IMR-90 (cell line): Measurements from ENCODE around the gene VAMP5. TPM values are rescaled to one million over a fixed set of nuclear protein-coding genes. Genes with fewer than 3 reads are reported as not detected.

ENCODE experiments used
- ATAC-seq: fragments of 200-7000 bp; cut with Tn5 transposase; 2 replicates; pipeline ENCODE4 v1.9.1; 2020; ENCODE audit warnings: low read depth, mild to moderate bottlenecking, moderate library complexity
- BruUV-seq: library from RNA; stranded (reverse); fragments of 400-500 nt; replicated peaks from 2 replicates; lab custom pipeline; 2021; lab: Mats Ljungman, UMichigan
- CTCF ChIA-PET: fragments of 300-600 bp; formaldehyde crosslinking; extraction: SDS; loops from one replicate; lab custom pipeline; 2021; ENCODE audit warnings: antibody characterized with exemption; lab: Yijun Ruan, JAX
- POLR2A ChIA-PET: fragments of 300-600 bp; sonication (Branson Sonifier 250); formaldehyde crosslinking; loops from one replicate; lab custom pipeline; 2022; ENCODE audit warnings: antibody characterized with exemption; ENCODE audit not compliant: unreplicated experiment; lab: Charles Lee
- DNase-seq: peaks from one replicate; pipeline ENCODE4 v3.0.0; 2013
- H2AFZ ChIP-seq: replicated peaks from 2 replicates; pipeline ENCODE3; 2013; ENCODE audit warnings: low read length, mild to moderate bottlenecking; ENCODE audit not compliant: poor library complexity
- H2AK5ac ChIP-seq: 2 replicates; pipeline ENCODE4 v1.6.1; 2013; ENCODE audit warnings: low read depth, low read length, inconsistent platforms
- H2AK9ac ChIP-seq: replicated peaks from 2 replicates; pipeline ENCODE3; 2013; ENCODE audit warnings: mild to moderate bottlenecking, low read depth, low read length, moderate library complexity; ENCODE audit not compliant: poor library complexity
- H2BK120ac ChIP-seq: 2 replicates; pipeline ENCODE4 v1.6.1; 2013; ENCODE audit warnings: low read depth, low read length, inconsistent platforms
- H2BK15ac ChIP-seq: 3 replicates; pipeline ENCODE4 v1.6.1; 2013; ENCODE audit warnings: low read depth, low read length, inconsistent platforms
- H2BK20ac ChIP-seq: 2 replicates; pipeline ENCODE4 v1.6.1; 2013; ENCODE audit warnings: low read depth, mild to moderate bottlenecking, inconsistent platforms, low read length, moderate library complexity
- H2BK5ac ChIP-seq: 2 replicates; pipeline ENCODE4 v1.6.1; 2013; ENCODE audit warnings: mild to moderate bottlenecking, low read depth, low read length, inconsistent platforms; ENCODE audit not compliant: poor library complexity, severe bottlenecking
- H3K14ac ChIP-seq: replicated peaks from 2 replicates; pipeline ENCODE4 v1.6.1; 2013; ENCODE audit warnings: low read depth, low read length, inconsistent platforms
- H3K18ac ChIP-seq: 2 replicates; pipeline ENCODE4 v1.6.1; 2013; ENCODE audit warnings: low read depth, low read length, control low read depth
- H3K23ac ChIP-seq: 2 replicates; pipeline ENCODE4 v1.6.1; 2013; ENCODE audit warnings: low read depth, low read length, inconsistent platforms
- H3K27ac ChIP-seq: 2 replicates; pipeline ENCODE4 v1.5.1; 2013; ENCODE audit warnings: mild to moderate bottlenecking, control low read depth, low read length; ENCODE audit not compliant: insufficient read depth
- H3K27me3 ChIP-seq: 2 replicates; pipeline ENCODE4 v1.6.1; 2013; ENCODE audit warnings: low read length; ENCODE audit not compliant: control insufficient read depth, insufficient read depth
- H3K36me3 ChIP-seq: 2 replicates; pipeline ENCODE4 v1.6.1; 2013; ENCODE audit warnings: low read length, mixed read lengths; ENCODE audit not compliant: control insufficient read depth, insufficient read depth
- H3K4ac ChIP-seq: 2 replicates; pipeline ENCODE4 v1.6.1; 2013; ENCODE audit warnings: low read depth, low read length, inconsistent platforms
- H3K4me1 ChIP-seq: 2 replicates; pipeline ENCODE4 v1.6.1; 2013; ENCODE audit warnings: low read length, mixed read lengths; ENCODE audit not compliant: control insufficient read depth, insufficient read depth
- H3K4me2 ChIP-seq: 2 replicates; pipeline ENCODE4 v1.6.1; 2013; ENCODE audit warnings: low read depth, mild to moderate bottlenecking, control low read depth, low read length, moderate library complexity
- H3K4me3 ChIP-seq: 2 replicates; pipeline ENCODE4 v1.5.1; 2013; ENCODE audit warnings: low read depth, mild to moderate bottlenecking, control low read depth, low read length, moderate library complexity; ENCODE audit not compliant: insufficient read depth
- H3K56ac ChIP-seq: 2 replicates; pipeline ENCODE4 v1.6.1; 2013; ENCODE audit warnings: low read length, inconsistent platforms; ENCODE audit not compliant: insufficient read depth; ENCODE audit errors: extremely low read depth
- H3K79me1 ChIP-seq, 2 experiments: 2 replicates each; pipeline ENCODE4 v1.6.1; 2013; ENCODE audit warnings: low read length in 2 of 2, inconsistent platforms in 1 of 2, low read depth in 1 of 2
- H3K9ac ChIP-seq: 2 replicates; pipeline ENCODE4 v1.6.1; 2013; ENCODE audit warnings: low read depth, low read length, control low read depth
- H3K9me1 ChIP-seq: 2 replicates; pipeline ENCODE4 v1.6.1; 2013; ENCODE audit warnings: low read length, inconsistent platforms; ENCODE audit not compliant: insufficient read depth
- H3K9me3 ChIP-seq: 2 replicates; pipeline ENCODE4 v1.6.1; 2013; ENCODE audit warnings: low read length; ENCODE audit not compliant: control insufficient read depth, insufficient read depth
- H4K20me1 ChIP-seq: 2 replicates; pipeline ENCODE4 v1.6.1; 2013; ENCODE audit warnings: low read length, inconsistent platforms; ENCODE audit not compliant: insufficient read depth
- H4K5ac ChIP-seq: 2 replicates; pipeline ENCODE4 v1.6.1; 2013; ENCODE audit warnings: mild to moderate bottlenecking, low read depth, low read length, control low read depth
- H4K8ac ChIP-seq, 2 experiments: 2 replicates each; pipeline ENCODE4 v1.6.1; 2013; ENCODE audit warnings: low read depth in 2 of 2, low read length in 2 of 2, control low read depth in 1 of 2, inconsistent platforms in 1 of 2
- H4K91ac ChIP-seq: 2 replicates; pipeline ENCODE4 v1.6.1; 2013; ENCODE audit warnings: low read depth, low read length, inconsistent platforms; ENCODE audit not compliant: insufficient read depth
- BHLHE40 ChIP-seq: fragments of 150-350 bp; IDR thresholded peaks from 2 replicates; pipeline ENCODE4 v1.6.1; 2016; ENCODE audit warnings: mild to moderate bottlenecking, low read depth, low read length
- CHD1 ChIP-seq: IDR thresholded peaks from 2 replicates; pipeline ENCODE4 v1.6.1; 2012; ENCODE audit warnings: low read depth, low read length, improper control_type of control experiment
- MXI1 ChIP-seq: IDR thresholded peaks from 2 replicates; pipeline ENCODE4 v1.6.1; 2012; ENCODE audit warnings: low read depth, mild to moderate bottlenecking, low read length, moderate library complexity, borderline replicate concordance
- RAD21 ChIP-seq: IDR thresholded peaks from 2 replicates; pipeline ENCODE4 v1.6.1; 2012; ENCODE audit warnings: low read length, improper control_type of control experiment
- RFX5 ChIP-seq: IDR thresholded peaks from 2 replicates; pipeline ENCODE4 v1.8.0; 2012; ENCODE audit warnings: low read depth, mild to moderate bottlenecking, low read length, moderate library complexity
- USF2 ChIP-seq: fragments of 150-350 bp; IDR thresholded peaks from 2 replicates; pipeline ENCODE4 v1.6.1; 2017; ENCODE audit warnings: mild to moderate bottlenecking, antibody characterized with exemption, low read length, low read depth
- WGBS, 2 experiments: methylation state at CpG; one replicate each; pipeline versions ENCODE4 v1.1.5 to v1.1.7; 2013; ENCODE audit warnings: missing lambda C conversion rate in 2 of 2; ENCODE audit not compliant: insufficient read length in 1 of 2; ENCODE audit errors: extremely low coverage in 2 of 2; 5-methylcytosine and 5-hydroxymethylcytosine counted together
- dilution Hi-C: fragments of 300-500 bp; cut with HindIII; formaldehyde crosslinking; loops from one replicate; pipeline ENCODE4 v1.14.3; 2018; ENCODE audit warnings: low sequenced_read_pairs; ENCODE audit not compliant: unreplicated experiment
- in situ Hi-C: fragments of 300-500 bp; cut with MboI; formaldehyde crosslinking; loops from 3 replicates; pipeline ENCODE4 v1.14.3; 2019; ENCODE audit warnings: low sequenced_read_pairs, inconsistent platforms, mixed read lengths
- intact Hi-C: fragments of 100-400 bp; cut with micrococcal nuclease; formaldehyde crosslinking; loops from 2 replicates; pipeline ENCODE4 v1.10.0; 2022
- polyA plus RNA-seq, 3 experiments: library from polyadenylated mRNA; depleted of rRNA; stranded (reverse); fragments of >200 nt; gene quantifications; 2 replicates each; pipeline ENCODE4 v1.2.3, GENCODE V29; 2012; ENCODE audit warnings: low replicate concordance in 1 of 3
- total RNA-seq: library from RNA; depleted of rRNA; stranded (reverse); fragments of >200 nt; gene quantifications from 2 replicates; pipeline ENCODE4 v1.2.3, GENCODE V29; 2012
- TF ChIP-seq, protein P1 (sequence below): conservative IDR thresholded peaks from 2 replicates; pipeline ENCODE4 v1.5.1; 2012; ENCODE audit warnings: mild to moderate bottlenecking, low read depth, low read length, improper control_type of control experiment

VAMP5 gene
- total and polyA plus RNA-seq, 2 of the 4 experiments (the other 2 are of a cell fraction): 13.8 to 103 TPM

GRCh38 chr2:85596026-85596333 is 11.7 kb downstream of the VAMP5 start:
- Histone ChIP-seq H4K91ac (peak overlapping the region; percentile 57), H3K4me2 (peak overlapping the region; percentile 89), H4K8ac (peak overlapping the region; percentile 35 to 88; a peak in 3 of 4 replicates), H2AK9ac (peak overlapping the region; percentile 98), H3K23ac (no peak overlapping the region; the same call in 1 of the 2 replicates), H3K4ac (peak overlapping the region; percentile 79), H2BK120ac (no peak overlapping the region), H3K4me1 (peaks cover 13% of the 10 kb centered on the region), H3K56ac (peak overlapping the region; percentile 64; the same call in 1 of the 2 replicates), H3K27me3 (no peaks in the 10 kb centered on the region), H3K9ac (peak overlapping the region; percentile 90), H3K4me3 (peak overlapping the region; percentile 75), H3K18ac (no peak overlapping the region), H4K5ac (peak overlapping the region; percentile 59), H3K27ac (peak overlapping the region; percentile 85), H3K9me1 (peaks cover 18% of the 10 kb centered on the region), H3K14ac (peak overlapping the region; percentile 78), H2BK5ac (peak overlapping the region; percentile 87), H4K20me1 (peaks cover 16% of the 10 kb centered on the region), H3K9me3 (no peaks in the 10 kb centered on the region), H2AFZ (peak overlapping the region; percentile 95), H3K36me3 (peaks cover 26% of the 10 kb centered on the region), H2BK15ac (no peak overlapping the region), H2AK5ac (peak overlapping the region; percentile 83), H2BK20ac (no peak overlapping the region), H3K79me1 (peaks cover 36 to 69% of the 10 kb centered on the region in 2 experiments)
- dilution Hi-C loops (no loop called here), in situ Hi-C loops (no loop called here), intact Hi-C loops (no loop called here)
- DNase-seq (no peak), ATAC-seq (peak; percentile 21)
- CTCF ChIA-PET: no interaction called here
- WGBS, 2 experiments: 0% methylated on average over 4 of the region's 10 CpGs; no CpG with 5 or more reads in 1 of the 2 experiments
- POLR2A ChIA-PET: interaction anchor here (1.9 to 2.5 kb wide), 2 partner anchors 8 to 9 kb away, joined by 9 to 14 read pairs; no protein-coding TSS in a partner anchor
- TF ChIP-seq BHLHE40 (no peak), CHD1 (no peak), RAD21 (no peak), USF2 (no peak), RFX5 (no peak), MXI1 (peak; percentile 6; the same call in 1 of the 2 replicates)
- TF ChIP-seq, protein P1, sequence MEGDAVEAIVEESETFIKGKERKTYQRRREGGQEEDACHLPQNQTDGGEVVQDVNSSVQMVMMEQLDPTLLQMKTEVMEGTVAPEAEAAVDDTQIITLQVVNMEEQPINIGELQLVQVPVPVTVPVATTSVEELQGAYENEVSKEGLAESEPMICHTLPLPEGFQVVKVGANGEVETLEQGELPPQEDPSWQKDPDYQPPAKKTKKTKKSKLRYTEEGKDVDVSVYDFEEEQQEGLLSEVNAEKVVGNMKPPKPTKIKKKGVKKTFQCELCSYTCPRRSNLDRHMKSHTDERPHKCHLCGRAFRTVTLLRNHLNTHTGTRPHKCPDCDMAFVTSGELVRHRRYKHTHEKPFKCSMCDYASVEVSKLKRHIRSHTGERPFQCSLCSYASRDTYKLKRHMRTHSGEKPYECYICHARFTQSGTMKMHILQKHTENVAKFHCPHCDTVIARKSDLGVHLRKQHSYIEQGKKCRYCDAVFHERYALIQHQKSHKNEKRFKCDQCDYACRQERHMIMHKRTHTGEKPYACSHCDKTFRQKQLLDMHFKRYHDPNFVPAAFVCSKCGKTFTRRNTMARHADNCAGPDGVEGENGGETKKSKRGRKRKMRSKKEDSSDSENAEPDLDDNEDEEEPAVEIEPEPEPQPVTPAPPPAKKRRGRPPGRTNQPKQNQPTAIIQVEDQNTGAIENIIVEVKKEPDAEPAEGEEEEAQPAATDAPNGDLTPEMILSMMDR: no peak
- no TSS peak for BruUV-seq
